SKM-1 treated with dmso at 0.1 percent for 144 hours (cell line): ENCODE data around the gene KRT16.
"Not testable (repeated sequence)": the region's sequence is repeated elsewhere in the genome, so short reads cannot be mapped to it uniquely, and the experiment has no call there.

Source experiments
- DNase-seq: peaks from one replicate; lab custom pipeline; 2025; ENCODE audit not compliant: unreplicated experiment; lab: John Stamatoyannopoulos, UW

The KRT16 gene

GRCh38 chr17:41585301-41586056, 27.1 kb downstream of the KRT16 start:
- no peak for DNase-seq

DNA sequence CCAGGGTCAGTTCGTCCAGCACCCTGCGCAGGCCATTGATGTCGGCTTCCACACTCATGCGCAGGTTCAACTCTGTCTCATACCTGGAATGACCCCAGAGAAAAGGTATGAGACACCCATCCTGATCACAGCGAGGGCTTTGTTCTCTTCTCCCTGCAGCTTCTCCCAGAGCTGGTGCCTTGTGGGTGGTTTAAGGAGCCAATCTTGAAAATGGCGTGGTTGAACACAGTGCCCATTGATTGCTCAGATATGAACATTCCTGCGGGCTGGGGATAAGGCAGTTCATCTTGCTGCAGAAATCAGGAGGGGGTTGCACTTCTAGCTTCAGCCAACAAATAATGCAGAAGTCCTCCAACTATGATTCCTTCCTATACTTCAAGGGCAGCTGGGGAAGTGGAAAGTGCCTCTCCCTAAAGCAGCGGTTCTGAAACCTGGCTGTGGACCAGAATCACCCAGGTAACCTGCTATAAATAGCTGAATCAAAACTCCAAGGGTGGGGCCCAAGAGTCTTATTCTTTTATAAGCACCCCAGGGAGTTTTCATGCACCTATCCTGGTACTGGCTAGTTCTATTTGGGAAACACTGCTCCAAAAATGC, 28.1 kb downstream of the KRT16 start:
- DNase-seq = not testable (repeated sequence)

- no peak for DNase-seq
Observed at GRCh38 chr17:41583137-41584127, 29.1 kb downstream of the KRT16 start.

DNA sequence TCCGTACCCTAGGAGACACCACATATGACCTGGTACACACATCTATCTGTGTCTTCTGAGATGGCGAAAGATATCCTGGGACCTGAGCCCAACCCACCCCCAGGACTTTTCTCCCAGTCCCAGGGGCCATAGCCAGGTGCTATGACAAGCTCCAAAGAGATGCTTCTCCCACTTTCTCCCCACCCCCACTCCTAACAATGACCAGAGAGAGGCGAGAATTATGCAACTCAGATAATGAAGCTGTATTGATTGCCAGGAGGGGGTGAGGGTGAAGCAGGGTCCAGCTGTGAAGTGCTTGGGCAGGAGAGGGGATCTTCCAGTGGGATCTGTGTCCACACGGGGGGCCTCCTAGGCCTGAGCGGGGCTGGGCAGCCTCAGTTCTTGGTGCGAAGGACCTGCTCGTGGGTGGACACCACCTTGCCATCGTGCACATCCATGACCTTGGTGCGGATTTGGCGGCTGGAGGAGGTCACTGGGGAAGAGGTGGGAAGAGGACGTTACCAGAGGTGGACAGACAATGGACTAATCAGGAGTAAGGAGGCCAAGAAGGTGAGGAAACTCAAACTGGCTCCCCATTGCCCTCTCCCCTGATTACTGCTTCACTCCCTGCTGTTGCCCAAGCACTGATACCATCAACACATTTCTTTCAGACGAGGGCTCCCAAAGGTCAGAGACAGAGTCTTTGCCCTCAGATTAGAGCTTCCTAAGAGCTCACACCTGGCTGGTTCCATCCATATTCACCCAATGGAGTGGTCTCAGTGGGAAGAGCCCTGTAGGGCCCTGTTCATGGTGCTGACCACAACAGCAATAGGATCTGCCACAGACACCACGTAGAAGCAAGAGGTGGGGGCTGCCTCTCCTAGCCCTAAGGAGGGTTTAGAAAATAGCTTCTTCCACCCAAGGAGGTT, 30.3 kb downstream of the KRT16 start:
- not testable (repeated sequence) for DNase-seq

DNA sequence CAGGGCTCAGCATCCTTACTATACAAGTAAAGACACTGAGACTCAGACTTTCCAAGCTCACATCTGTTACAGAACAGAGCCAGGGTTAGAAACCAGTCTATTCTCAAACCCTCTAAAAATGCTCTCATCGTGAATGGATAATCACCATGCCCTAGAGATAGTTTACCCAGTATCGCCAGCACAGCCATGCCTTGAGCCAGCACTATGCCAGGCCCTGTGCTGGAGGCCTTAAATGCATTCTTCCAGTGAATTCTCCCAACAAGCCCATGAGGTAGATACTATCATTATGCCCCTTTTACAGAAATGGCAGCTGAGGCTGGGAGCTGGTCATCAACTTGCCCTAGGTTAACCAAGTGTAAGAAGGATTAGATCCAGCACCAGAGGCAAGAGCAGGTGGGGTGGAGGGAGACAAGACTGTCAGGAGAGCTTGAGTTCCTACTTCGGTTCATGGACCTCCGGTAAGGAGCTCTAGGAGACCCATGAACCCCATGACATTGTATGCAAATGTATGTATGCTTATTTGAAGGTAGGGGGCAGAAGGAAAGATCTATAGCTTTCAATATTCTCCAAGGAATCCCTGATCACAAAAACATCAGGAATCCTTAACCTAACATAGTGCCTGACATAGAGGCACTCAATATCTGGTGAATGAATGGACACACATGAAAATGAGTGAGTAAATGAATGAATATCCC, 31.1 kb downstream of the KRT16 start:
- no peak for DNase-seq

DNA sequence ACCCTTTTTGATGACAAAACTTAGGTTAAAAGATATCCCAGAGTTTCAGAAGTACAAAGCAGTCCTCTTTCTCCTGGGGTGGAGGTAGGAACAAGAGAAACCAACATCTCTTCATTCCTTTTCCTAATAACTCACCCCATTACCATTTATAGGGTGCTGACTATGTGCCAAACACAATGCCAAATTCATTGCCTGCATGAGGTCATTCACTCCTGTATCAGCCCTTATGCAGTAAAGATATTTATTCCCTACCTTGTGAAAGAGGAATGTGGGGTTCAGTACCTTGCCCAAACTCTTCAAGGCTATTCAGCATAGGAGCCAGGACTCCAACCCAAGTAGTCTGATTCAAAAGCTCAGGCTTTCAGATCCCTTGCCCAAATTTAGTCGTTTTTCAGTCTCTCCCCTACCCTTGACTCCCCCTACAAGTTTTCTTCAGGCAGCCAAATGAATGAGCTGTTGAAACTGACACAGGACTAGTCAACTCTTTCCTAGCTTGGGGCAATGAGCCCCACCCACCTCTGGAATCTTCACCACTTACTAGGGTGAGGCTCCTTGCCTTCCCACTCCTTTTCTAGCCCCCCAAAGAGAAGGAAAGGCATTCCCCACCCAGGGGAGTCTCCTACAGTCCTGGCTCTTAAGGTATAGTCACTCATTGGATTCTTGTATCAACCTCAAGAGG, 31.7 kb downstream of the KRT16 start:
- no peak for DNase-seq

DNA sequence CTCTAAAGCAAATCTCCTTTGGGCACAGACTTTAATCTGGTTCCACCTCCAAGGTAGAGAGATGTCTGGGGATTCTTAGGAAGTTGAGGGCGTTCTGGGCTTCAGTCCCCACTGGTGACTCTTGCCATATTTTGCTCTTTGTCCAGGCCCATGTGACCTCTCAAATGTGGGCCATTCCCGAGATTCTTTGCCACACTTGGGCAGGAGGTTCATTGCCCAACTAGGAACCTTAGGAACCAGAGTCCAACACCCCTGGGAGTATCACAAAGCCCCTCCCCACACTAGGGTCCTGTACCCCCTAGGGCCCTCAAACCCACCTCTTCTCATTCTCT, 32.4 kb downstream of the KRT16 start:
- no peak for DNase-seq

GRCh38 chr17:41579484-41580243, 32.9 kb downstream of the KRT16 start:
- DNase-seq = peak; percentile 76

DNA sequence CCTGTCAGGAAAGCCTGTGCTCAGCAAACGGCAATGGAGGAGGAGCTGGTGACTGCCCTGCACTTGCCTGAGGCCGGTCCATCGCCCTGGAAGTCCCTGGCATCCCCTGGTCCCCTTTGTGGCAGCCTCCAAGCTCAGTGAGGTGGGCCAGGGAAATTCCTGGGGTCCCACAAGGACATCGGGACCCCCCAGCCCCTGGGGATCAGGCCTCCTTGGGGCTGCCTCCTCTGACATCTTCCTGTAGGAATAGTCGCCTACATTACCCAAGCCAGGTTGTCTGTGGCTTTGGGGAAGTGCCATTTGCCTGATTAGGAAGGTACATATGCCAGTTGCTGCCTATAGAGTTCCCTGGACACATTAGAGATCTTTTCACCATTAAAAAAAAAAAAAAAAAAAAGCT, 33.6 kb downstream of the KRT16 start:
- no peak for DNase-seq

GRCh38 chr17:41578538-41578937, 34.0 kb downstream of the KRT16 start:
- DNase-seq = no peak

DNA sequence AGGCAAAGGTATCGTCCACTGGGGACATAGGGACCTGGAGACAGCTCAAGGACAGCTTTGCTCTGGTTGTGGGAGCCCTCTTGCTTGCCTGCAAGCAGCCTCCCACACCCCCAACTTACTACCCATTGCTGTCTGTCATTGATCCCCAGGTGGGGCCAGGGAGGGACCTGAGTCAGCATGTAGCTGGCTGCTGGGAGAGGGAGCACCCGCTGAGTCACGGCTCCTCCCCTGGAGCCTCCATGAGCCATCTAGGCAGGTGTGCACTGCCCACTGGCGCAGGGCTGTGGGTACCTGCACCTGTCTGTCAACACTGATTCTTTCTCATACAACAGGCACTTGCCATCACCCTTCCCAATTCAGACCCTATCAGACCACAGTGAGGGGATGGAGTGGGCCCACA, 35.8 kb downstream of the KRT16 start:
- not testable (repeated sequence) for DNase-seq

DNA sequence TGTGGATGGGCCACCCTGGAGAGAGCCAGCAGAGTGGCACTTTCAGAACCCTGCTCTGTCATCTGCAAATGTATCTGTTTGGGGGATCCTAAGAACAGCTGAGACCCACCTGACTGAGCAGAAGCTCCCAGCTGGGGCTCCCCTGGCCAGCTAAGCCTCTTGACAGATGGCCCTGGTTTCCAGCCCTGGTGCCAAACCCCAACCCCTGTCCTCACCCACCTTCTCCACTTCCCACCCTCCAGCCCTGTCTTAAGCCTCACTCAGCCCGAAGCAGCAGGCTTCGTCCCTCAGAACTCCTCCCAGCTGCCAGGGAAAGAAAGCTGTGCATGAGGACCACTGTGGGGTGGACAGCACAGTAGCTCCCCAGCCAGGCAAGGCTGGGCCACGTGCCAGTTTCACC, 37.2 kb downstream of the KRT16 start:
- DNase-seq = no peak

GRCh38 chr17:41571561-41572434, 40.8 kb downstream of the KRT16 start, which contains the start of gene KRT9:
TSS of gene KRT9 (minus strand) at chr17:41572059. CDS start at chr17:41571992, 67 bp downstream.
- no peak for DNase-seq

DNA sequence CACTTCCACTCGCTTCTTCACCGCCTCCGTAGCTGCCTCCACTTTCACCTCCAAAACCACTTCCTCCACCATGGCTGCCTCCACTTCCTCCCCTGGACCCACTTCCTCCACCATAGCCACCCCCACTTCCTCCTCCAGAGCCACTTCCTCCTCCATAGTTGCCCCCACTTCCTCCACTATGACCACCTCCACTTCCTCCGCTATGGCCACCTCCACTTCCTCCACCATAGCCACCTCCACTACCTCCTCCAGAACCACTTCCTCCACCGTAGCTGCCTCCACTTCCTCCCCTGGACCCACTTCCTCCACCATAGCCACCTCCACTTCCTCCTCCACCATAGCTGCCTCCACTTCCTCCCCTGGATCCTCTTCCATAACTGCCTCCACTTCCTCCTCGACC, 45.2 kb downstream of the KRT16 start:
- DNase-seq = peak; percentile 39

- DNase-seq = no peak
Observed at GRCh38 chr17:41565338-41565737, 47.2 kb downstream of the KRT16 start.

- no peak for DNase-seq
Observed at GRCh38 chr17:41563607-41564170, 48.9 kb downstream of the KRT16 start.

DNA sequence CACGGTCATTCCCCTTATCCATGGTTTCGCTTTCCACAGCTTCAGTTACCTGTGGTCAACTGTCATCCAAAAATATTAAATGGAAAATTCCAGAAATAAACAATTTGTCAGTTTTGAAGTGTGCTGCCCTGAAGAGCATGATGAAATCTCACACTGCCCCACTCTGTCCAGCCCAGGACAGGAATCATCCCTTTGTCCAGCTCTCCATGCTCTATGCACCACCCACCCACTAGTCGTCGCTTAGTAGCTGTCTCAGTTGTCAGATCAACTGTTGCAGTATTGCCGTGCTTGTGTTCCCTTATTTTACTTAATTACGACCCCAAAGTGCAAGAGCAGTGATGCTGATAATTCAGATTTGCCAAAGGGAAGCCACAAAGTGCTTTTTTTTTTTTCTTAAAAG, 51.0 kb downstream of the KRT16 start:
- no peak for DNase-seq
